LNCAP (cell line): ENCODE results near the gene INPP4B.

Source experiments
- CTCF ChIP-seq: fragments of 450-650 bp; IDR thresholded peaks from 2 replicates; pipeline ENCODE4 v1.5.1; 2017; ENCODE audit warnings: mild to moderate bottlenecking

Gene INPP4B

DNA sequence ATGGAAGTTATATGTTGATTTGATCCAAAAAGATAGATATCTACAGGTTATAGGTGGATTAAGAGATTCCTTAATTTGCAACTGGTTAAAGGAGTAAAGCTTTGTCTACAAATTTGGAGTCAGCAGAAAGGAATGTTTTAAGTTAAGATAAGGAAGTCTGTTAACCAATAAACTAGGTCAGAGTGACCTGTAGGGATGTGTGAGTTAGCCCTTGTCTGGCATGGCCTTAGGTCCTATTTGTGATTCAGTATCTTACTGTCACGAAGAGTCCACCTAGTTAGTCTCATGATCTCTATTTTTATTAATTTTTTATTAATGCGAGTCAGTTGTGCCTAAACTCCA is 230.8 kb downstream of the INPP4B start:
- no peak for TF ChIP-seq CTCF

DNA sequence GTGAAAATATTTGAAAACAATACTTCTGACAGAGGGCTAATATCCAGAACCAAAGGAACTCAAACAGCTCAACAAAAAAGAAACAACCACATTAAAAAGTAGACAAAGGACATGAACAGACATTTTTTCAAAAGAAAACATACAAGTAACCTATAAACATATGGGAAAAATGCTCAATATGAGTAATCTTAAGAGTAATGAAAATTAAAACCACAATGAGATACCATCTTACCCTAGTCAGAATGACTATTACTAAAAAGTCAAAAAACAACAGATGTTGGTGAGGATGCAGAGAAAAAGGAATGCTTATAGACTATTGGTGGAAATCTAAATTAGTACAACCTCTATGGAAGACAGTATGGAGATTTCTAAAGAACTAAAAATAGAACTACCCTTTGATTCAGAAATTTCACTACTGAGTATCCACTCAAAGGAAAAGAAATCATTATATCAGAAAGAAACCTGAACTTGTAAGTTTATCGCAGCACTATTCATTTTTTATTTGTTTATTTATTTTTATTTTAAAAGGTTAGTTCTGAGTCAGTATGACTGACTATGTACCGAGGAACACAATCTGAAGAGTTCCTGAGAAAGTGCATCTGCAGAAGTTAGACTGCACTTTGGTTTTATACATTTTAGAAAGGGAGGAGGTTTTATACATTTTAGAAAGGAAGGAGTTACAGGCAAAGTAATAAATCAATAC is 231.3 kb downstream of the INPP4B start:
- TF ChIP-seq CTCF, result no peak

DNA sequence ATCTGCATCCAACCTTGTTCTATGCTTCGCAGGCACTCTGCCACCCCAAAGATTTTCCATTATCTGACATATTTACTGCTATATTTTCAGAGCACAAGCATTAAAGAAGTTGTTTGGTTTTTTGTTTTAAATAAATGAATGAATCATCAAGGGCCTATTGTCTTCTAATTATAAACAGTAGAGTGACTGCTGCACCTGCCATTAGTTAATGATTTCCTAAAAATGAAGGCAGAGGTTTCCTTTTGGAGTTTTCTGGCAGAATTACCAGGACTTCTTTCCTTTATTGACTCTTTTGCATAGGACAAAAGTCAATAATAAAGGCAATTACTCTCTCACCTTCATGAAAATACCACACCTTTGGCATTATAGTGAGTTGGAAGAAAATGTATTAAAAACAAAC is 238.1 kb downstream of the INPP4B start:
- no peak for TF ChIP-seq CTCF

GRCh38 chr4:142600952-142601351 is 245.1 kb downstream of the INPP4B start:
- TF ChIP-seq CTCF, result no peak

DNA sequence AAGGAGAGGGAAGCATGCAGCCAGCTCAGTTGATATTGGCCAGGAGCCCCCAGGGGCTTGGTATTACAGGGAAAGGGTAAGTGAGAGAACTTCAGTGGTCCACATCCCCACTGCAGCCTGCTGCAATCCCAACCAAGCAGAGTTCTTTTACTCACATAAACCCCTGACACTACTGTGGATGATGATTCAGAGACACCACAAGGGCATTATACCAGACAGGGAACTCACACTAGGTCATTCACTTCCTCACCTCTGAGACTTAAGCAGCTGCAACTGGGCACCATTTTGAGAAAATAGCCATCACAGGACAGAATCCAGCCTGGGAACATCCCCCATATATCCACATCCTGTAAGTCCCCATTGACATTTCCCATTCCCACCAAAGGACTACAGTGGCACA is 248.0 kb downstream of the INPP4B start:
- no peak for TF ChIP-seq CTCF

DNA sequence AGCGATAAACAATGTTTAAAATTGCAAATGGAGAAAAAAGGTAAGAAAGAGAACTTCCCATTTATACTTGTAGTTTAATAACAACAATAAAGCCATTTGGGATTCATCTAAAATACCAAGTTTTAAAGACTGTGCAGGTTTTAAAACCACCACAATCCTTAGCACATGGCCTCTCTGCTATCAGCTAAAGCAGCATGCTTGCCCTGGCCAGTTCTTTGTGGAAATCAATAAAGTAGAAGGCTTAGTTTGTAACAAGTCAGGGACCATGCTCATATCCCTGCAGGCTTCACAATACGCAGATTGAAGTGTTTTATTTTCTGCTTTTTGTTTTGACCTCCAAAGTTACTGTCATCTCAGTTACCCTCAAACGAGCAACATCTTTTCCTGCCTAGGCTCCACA is 249.5 kb downstream of the INPP4B start:
- TF ChIP-seq CTCF, result no peak

GRCh38 chr4:142596121-142596520 is 250.0 kb downstream of the INPP4B start:
- no peak for TF ChIP-seq CTCF
